ENCODE measurements around the gene DIP2B. TPM values are rescaled to one million over a fixed set of nuclear protein-coding genes. Genes with fewer than 3 reads are reported as not detected.
"Not testable (repeated sequence)": the region's sequence is repeated elsewhere in the genome, so short reads cannot be mapped to it uniquely, and the experiment has no call there.

DIP2B gene
- total RNA-seq, 2 donors from 2014 or later: 22.8 to 31.0 TPM

DNA sequence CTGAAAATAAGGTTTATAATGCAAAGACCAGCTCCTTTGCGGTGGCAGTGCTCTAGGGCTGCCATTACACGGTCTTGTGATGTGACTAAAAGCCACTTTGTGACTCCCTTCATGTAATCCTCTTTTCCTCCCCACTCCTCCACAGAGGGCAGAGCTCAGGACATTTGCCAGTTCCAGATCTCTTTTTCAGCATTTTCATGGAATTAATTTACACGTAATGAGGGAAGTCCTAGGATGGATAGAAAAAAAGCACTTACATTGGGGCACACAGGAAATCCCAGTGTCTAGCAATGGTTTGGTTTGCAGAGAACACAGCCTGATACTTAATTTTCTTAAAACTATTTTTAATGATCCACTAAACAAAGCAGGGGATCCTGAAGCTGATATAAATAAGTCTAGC is 241.6 kb downstream of the DIP2B start:
- ATAC-seq (no peak), DNase-seq (no peak)
- Mint-ChIP-seq H3K36me3 (ENCODE audit: low read depth) (peaks cover 12% of the 10 kb centered on the region), H3K27me3 (no peaks in the 10 kb centered on the region), H3K4me3 (no peak overlapping the region), H3K27ac (no peak overlapping the region), H3K4me1 (no peaks in the 10 kb centered on the region)
- H3K9me3 ChIP-seq (ENCODE audit: control insufficient read depth, low read length, poor library complexity, severe bottlenecking): no peaks in the 10 kb centered on the region

DNA sequence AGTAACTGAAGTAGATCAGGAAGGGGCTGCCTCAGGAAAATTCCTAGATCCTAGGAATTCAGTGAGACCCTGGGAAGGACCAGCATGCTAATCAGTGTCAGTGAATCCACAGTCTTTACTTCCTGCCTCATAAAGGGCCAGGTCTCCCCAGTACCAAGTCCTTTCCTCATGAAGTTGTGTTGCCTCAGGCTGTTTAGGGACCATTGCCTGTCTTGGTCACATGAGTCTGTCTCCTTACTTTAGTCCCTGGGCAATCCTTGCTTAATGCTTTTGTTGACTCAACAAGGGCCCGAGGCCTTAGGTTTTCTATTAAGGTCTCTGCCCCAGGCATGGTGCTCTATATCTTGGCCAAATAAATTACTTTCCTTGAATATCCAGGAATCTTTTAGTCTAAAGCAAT is 243.0 kb downstream of the DIP2B start:
- H3K4me1 Mint-ChIP-seq: peaks cover 4% of the 10 kb centered on the region
- ATAC-seq: no peak
- H3K27me3 Mint-ChIP-seq: no peaks in the 10 kb centered on the region
- no peak for DNase-seq
- H3K4me3 Mint-ChIP-seq: no peak overlapping the region
- H3K27ac Mint-ChIP-seq: no peak overlapping the region
- H3K36me3 Mint-ChIP-seq (ENCODE audit: low read depth): peaks cover 12% of the 10 kb centered on the region
- no peaks in the 10 kb centered on the region for H3K9me3 ChIP-seq (ENCODE audit: control insufficient read depth, low read length, poor library complexity, severe bottlenecking)

DNA sequence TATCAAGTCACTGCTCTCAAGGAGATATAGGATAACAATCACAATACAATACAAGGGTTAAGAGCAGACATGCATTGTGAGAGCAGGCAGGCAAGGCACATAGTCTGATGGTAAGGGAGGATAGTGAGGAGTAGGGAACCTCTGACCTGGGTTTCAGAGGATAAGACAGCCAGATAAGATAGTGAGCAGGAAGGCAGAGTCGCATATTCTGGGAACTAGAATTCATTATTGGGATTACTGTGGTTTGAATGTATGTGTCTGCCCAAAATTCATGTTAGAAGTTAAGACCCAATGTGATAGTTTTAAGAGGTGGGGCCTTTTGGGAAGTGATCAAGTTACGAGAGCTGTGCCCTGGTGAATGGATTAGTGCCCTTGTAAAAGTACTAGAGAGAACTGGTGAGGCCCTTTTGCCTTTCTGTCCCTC is 244.7 kb downstream of the DIP2B start:
- H3K27me3 Mint-ChIP-seq: no peaks in the 10 kb centered on the region
- H3K4me3 Mint-ChIP-seq: no peak overlapping the region
- ATAC-seq (no peak), DNase-seq (no peak)
- peaks cover 4% of the 10 kb centered on the region for H3K4me1 Mint-ChIP-seq
- H3K27ac Mint-ChIP-seq: peak overlapping the region; percentile 6
- H3K9me3 ChIP-seq (ENCODE audit: control insufficient read depth, low read length, poor library complexity, severe bottlenecking): no peaks in the 10 kb centered on the region
- peaks cover 8% of the 10 kb centered on the region for H3K36me3 Mint-ChIP-seq (ENCODE audit: low read depth)

DNA sequence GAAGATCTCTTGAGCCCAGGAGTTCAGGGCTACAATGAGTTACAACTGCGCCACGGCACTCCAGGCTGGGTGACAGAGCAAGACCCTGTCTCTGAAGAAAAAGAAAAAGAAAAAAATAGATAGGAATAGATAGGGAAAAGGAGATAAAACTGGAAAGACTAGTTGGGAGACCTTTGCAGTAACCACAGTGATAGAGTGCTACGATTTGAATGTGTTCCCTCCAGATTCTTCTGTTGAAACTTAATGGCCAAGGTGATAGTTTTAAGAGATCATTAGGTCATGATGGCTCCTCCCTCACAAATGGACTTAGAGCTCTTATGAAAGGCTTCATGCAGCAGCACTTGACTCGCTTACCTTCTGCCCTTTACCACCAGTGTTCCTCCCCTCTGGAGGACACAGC is 245.6 kb downstream of the DIP2B start:
- ATAC-seq: no peak
- H3K4me3 Mint-ChIP-seq: no peak overlapping the region
- H3K4me1 Mint-ChIP-seq: peaks cover 4% of the 10 kb centered on the region

DNA sequence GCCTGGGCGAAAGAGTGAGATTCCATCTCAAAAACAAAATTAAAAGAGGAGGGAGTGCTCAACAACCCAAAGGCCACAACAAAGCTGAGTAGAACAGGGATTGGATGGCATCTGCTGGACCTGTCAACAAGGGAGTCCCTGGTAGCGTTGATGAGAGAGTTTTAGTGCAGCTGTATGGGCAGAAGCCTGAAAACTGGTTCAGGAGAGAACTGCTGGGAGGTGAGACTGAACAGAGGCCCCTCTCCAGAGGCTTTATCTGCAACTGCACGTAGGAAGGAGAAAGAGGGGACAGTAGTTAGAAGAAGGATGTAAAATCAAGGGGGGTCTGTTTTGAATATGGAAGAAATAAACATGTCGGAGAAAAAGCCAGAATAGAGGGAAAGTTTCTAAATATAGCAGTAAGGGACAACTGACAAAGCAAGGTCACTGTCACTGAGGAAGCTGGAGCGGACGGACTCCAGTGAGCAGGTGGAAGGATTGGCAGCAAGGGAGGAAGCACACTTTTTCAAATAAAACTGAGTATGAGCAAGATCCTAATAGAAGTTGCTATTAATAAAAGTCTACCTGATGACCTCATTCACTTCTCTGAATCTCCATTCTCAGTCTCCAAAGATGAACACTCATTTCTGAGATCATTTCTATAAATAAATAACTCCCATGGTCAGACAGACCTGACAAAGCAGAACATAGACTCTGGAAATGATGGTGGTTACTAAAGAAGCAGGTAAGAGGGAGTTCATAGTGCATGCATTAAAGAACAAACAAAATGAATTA is 247.3 kb downstream of the DIP2B start:
- ATAC-seq (no peak), DNase-seq (no peak)
- peaks cover 2% of the 10 kb centered on the region for H3K36me3 Mint-ChIP-seq (ENCODE audit: low read depth)
- no peak overlapping the region for H3K4me3 Mint-ChIP-seq
- H3K27me3 Mint-ChIP-seq: no peaks in the 10 kb centered on the region
- H3K4me1 Mint-ChIP-seq: peaks cover 4% of the 10 kb centered on the region
- no peaks in the 10 kb centered on the region for H3K9me3 ChIP-seq (ENCODE audit: control insufficient read depth, low read length, poor library complexity, severe bottlenecking)
- peak overlapping the region; percentile 79 for H3K27ac Mint-ChIP-seq

More for the DNA sequence above, 245.6 kb downstream of the DIP2B start:
- DNase-seq: no peak
- H3K9me3 ChIP-seq (ENCODE audit: control insufficient read depth, low read length, poor library complexity, severe bottlenecking): no peaks in the 10 kb centered on the region
- Mint-ChIP-seq H3K27ac (peak overlapping the region; percentile 6), H3K36me3 (ENCODE audit: low read depth) (peaks cover 7% of the 10 kb centered on the region), H3K27me3 (no peaks in the 10 kb centered on the region)

DNA sequence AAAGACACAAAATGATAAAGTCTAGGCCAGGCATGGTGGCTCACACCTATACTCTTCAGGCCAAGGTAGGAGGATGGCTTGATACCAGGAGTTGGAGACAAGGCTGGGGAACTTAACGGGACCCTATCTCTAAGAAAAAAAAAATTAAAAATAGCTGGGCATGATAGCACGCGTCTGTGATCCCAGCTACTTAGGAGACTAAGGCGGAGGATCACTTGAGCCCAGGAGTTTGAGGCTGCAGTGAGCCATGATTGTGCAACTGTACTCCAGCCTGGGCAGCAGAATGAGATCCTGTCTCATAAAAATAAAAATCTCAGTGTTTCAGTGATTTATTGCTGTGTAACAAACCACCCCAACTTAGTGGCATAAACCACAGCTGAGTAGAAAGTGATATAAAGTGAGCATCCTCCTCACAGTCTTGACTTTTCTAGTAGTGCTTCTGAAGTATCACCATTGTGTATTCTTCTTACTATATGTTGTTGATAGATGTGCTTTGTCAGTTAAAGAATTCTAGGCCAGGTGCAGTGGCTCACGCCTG is 248.5 kb downstream of the DIP2B start:
- H3K27me3 Mint-ChIP-seq: no peaks in the 10 kb centered on the region
- peak overlapping the region; percentile 79 for H3K27ac Mint-ChIP-seq
- no peak overlapping the region for H3K4me3 Mint-ChIP-seq
- H3K9me3 ChIP-seq (ENCODE audit: control insufficient read depth, low read length, poor library complexity, severe bottlenecking): no peaks in the 10 kb centered on the region
- H3K4me1 Mint-ChIP-seq: peaks cover 4% of the 10 kb centered on the region
- peaks cover 2% of the 10 kb centered on the region for H3K36me3 Mint-ChIP-seq (ENCODE audit: low read depth)
- DNase-seq (no peak), ATAC-seq (no peak)

DNA sequence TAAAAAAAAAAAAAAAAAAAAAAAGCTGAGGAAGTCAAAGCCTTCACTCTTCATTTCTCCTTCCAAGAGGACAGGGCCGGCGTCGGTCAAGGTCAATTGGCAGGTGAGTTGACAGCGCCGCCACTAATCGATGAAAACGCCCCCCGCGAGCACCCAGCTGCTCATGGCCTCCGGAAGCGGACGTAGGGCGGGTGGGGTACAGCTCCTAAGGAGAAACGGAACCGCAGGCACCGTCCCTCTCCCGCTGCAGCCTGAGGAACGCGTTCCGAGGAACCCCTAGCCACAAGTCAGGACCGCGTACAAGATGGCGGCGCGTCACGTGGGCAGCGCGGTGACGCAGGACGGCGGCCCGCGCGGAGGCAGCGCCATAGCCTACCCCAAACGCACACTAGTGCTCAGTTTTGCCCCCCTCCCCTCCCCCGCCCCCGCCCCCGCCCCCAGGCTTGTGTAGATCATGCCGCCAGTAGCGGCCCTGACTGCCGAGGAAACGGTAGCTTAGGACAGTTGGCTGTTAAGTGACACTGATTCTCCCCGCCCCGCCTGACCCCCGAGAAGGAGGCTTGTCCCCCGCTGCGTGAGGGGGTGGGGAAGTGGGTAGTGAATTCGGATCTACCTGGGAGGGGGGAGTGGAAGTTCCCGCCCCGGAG is 259.0 kb downstream of the DIP2B start, which contains the start of gene ATF1:
Gene ATF1 (plus strand): TSS at position 463 of the 647 bp plus-strand sequence. CDS start 16,045 bp downstream, outside the sequence.
- no peaks in the 10 kb centered on the region for H3K9me3 ChIP-seq (ENCODE audit: control insufficient read depth, low read length, poor library complexity, severe bottlenecking)
- peak; percentile 80 to 85 (median 82) for DNase-seq
- Mint-ChIP-seq H3K27ac (peak within 1 kb of the TSS; percentile 97), H3K4me1 (peaks cover 21% of the 10 kb centered on the region), H3K27me3 (no peaks in the 10 kb centered on the region), H3K36me3 (ENCODE audit: low read depth) (no peaks in the 10 kb centered on the region), H3K4me3 (peak within 1 kb of the TSS; percentile 94)
- peak; percentile 85 for ATAC-seq

DNA sequence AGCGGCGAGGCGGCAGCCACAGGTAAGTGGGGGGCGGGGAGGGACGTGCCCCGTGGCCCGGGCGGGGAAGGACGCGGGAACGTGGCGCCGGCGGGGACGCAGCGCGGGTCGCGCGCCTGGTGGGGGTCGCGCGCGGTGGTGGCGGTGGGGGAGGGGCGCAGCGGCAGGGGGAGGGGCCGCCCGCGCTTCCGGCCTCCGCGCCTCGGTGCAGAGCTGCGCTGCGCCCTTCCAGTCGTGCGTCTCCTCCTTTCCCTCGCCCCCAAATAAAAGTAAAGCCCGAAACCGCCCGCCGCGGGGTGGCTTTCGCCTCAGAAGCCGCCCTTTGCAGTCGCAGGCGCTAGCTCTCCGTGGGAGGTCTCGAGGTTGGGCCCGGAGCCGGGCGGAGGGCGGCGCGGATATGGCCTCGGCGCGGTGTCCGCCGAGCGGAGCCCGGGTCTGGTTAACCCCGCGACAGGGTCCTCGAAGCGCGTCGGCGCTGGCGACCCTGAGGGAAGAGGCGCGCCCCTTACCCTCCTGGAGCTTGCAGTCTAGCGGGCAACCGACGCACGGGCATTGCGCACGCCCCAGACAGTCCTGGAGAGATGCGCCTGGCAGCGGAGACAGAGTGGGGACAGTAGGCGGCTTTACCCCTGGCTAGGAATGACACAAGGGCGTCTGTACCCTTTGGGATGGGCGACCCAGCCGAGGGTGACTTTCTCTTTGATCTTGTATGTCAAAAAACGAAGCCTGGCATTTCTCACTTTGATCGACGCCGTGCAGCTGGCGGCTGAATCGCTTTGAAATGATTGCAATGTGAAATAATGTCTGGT is 259.7 kb downstream of the DIP2B start:
- H3K4me1 Mint-ChIP-seq: peaks cover 25% of the 10 kb centered on the region
- peak; percentile 65 for ATAC-seq
- peak; percentile 67 to 81 (median 78) for DNase-seq

DNA sequence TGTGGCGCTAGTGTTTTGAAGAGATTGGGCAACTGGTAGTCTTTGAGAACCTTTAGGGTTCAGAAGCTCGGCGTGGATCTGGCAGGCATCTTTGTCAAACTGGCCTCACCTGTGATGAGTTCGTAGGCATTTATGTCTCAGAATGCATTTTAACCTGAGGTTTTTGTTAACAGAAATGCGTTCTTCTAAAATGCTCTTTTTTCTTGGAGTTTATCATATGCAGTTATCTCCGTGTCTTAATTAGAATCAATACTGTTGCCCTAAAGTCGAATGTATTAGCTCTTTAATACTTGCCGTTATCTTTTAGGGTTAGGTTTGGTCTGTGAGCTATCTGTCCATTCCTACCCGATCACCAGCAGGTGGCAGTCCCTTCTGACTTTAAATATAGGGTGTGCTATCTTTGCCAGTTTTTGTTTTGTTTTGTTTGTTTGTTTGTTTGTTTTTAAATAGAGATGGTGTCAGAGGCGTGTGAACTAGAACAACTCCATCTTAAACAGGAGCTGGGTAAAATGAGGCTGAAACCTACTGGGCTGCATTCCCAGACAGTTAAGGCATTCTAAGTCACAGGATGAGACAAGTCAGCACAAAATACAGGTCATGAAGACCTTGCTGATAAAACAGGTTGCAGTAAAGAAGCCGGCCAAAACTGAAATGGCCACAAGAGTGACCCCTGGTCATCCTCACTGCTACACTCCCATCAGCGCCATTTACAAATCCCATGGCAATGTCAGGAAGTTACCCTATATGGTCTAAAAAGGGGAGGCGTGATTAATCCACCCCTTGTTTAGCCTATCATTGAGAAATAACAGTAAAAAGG is 260.5 kb downstream of the DIP2B start:
- peak; percentile 17 to 25 (median 24) for DNase-seq
- Mint-ChIP-seq H3K4me3 (peak overlapping the region; percentile 94), H3K36me3 (ENCODE audit: low read depth) (no peaks in the 10 kb centered on the region), H3K27me3 (no peaks in the 10 kb centered on the region), H3K4me1 (peaks cover 25% of the 10 kb centered on the region), H3K27ac (peak overlapping the region; percentile 97)
- H3K9me3 ChIP-seq (ENCODE audit: control insufficient read depth, low read length, poor library complexity, severe bottlenecking): no peaks in the 10 kb centered on the region
- peak; percentile 38 for ATAC-seq

More for the DNA sequence above, 259.7 kb downstream of the DIP2B start:
- H3K36me3 Mint-ChIP-seq (ENCODE audit: low read depth): no peaks in the 10 kb centered on the region
- H3K4me3 Mint-ChIP-seq: peak overlapping the region; percentile 94
- peak overlapping the region; percentile 97 for H3K27ac Mint-ChIP-seq
- H3K27me3 Mint-ChIP-seq: no peaks in the 10 kb centered on the region
- no peaks in the 10 kb centered on the region for H3K9me3 ChIP-seq (ENCODE audit: control insufficient read depth, low read length, poor library complexity, severe bottlenecking)

DNA sequence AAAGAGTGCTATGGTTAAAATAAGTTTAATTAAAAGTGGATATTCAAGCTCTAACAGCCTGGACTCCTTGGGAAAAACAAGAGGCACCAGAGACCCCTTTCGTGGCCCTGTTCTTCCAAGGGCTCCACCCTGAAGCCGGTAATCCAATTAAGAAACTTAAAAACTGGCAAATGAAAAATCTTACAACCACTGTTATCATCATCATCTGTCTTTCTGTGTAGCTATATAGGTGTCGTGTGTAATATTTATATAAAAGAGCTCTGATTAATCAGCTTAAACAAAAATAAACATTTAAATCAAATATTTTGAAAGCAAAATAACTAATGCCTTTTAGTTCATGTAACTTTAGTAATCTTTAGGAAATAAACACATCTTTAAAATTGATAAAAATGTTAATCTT is 263.6 kb downstream of the DIP2B start:
- H3K27ac Mint-ChIP-seq: peak overlapping the region; percentile 67
- ATAC-seq: no peak
- H3K4me1 Mint-ChIP-seq: peaks cover 17% of the 10 kb centered on the region
- H3K36me3 Mint-ChIP-seq (ENCODE audit: low read depth): no peaks in the 10 kb centered on the region
- DNase-seq: no peak
- no peaks in the 10 kb centered on the region for H3K27me3 Mint-ChIP-seq
- no peak overlapping the region for H3K4me3 Mint-ChIP-seq
- no peaks in the 10 kb centered on the region for H3K9me3 ChIP-seq (ENCODE audit: control insufficient read depth, low read length, poor library complexity, severe bottlenecking)

DNA sequence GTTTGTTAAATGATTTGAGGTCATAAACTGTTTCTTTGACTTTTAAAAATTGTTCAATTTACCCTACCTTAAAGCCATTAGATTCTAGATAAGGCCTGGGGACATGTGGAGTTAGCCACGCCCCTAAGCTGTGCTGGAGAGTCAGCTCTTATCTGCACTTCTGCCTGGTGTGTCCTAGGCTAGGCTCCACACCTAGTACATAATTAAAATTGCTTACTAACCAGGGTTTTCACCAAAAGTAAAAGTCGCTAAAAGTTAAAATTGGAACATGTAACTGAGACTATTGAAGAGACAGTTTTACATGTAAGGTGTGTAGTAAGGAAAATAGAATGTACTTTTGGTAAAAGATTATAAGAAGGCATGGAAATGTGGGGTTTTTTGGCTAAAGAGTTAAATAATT is 264.0 kb downstream of the DIP2B start:
- peaks cover 16% of the 10 kb centered on the region for H3K4me1 Mint-ChIP-seq
- not testable (repeated sequence) for H3K27ac Mint-ChIP-seq; H3K27me3 Mint-ChIP-seq; DNase-seq; H3K4me3 Mint-ChIP-seq; H3K9me3 ChIP-seq (ENCODE audit: control insufficient read depth, low read length, poor library complexity, severe bottlenecking); ATAC-seq; H3K36me3 Mint-ChIP-seq (ENCODE audit: low read depth)

DNA sequence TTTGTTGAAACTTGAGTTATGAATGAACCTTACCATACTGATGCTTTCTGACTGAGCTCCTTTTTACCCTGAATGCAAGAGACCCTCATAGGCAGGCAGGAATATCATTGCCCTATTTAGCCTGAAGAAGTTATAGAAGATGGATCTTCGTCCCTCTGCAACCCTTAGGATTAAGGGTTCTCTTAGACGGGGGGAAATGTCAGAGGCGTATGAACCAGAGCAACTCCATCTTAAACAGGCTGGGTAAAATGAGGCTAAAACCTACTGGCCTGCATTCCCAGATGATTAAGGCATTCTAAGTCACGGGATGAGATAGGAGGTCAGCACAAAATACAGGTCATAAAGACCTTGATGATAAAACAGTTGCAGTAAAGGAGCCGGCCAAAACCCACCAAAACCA is 266.6 kb downstream of the DIP2B start:
- no peak overlapping the region for H3K27ac Mint-ChIP-seq
- ATAC-seq: no peak
- no peak for DNase-seq

More for the DNA sequence above, 266.6 kb downstream of the DIP2B start:
- H3K4me1 Mint-ChIP-seq: peaks cover 12% of the 10 kb centered on the region
- no peaks in the 10 kb centered on the region for H3K9me3 ChIP-seq (ENCODE audit: control insufficient read depth, low read length, poor library complexity, severe bottlenecking)
- no peaks in the 10 kb centered on the region for H3K27me3 Mint-ChIP-seq
- no peaks in the 10 kb centered on the region for H3K36me3 Mint-ChIP-seq (ENCODE audit: low read depth)
- peak overlapping the region; percentile 3 for H3K4me3 Mint-ChIP-seq
